ENCODE data around the gene ALDH3A2.

Gene ALDH3A2

DNA sequence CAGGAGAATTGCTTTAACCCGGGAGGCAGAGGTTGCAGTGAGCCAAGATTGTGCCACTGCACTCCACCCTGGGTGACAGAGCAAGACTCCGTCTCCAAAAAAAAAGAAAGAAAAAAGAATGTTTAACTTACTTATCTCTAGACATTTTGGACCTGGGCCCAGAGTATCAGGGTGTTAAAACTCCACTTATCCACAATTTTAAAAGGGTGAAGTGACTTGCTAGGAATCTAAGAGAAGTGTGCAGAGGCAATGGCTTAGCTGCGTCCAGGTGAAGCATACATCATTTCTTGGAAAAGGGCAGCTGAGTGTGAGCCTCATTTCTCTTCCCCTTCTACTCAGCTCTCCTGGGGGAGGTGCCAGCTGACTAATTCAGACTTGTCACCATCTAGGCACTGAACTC is 25.1 kb downstream of the ALDH3A2 start:
- H3K9ac ChIP-seq = no peak overlapping the region
- no peaks in the 10 kb centered on the region for H3K79me2 ChIP-seq (ENCODE audit: insufficient read depth, low read depth)
- no peaks in the 10 kb centered on the region for H4K20me1 ChIP-seq (ENCODE audit: insufficient read depth)
- no peak overlapping the region for H2AFZ ChIP-seq (ENCODE audit: low read depth)
- no peaks in the 10 kb centered on the region for H3K36me3 ChIP-seq (ENCODE audit: insufficient read depth)
- no peak overlapping the region for H3K4me2 ChIP-seq
- no peaks in the 10 kb centered on the region for H3K4me1 ChIP-seq (ENCODE audit: low read depth, poor library complexity, severe bottlenecking)
- H3K27me3 ChIP-seq (ENCODE audit: insufficient read depth, low read depth) = no peaks in the 10 kb centered on the region
- TF ChIP-seq, protein P1, sequence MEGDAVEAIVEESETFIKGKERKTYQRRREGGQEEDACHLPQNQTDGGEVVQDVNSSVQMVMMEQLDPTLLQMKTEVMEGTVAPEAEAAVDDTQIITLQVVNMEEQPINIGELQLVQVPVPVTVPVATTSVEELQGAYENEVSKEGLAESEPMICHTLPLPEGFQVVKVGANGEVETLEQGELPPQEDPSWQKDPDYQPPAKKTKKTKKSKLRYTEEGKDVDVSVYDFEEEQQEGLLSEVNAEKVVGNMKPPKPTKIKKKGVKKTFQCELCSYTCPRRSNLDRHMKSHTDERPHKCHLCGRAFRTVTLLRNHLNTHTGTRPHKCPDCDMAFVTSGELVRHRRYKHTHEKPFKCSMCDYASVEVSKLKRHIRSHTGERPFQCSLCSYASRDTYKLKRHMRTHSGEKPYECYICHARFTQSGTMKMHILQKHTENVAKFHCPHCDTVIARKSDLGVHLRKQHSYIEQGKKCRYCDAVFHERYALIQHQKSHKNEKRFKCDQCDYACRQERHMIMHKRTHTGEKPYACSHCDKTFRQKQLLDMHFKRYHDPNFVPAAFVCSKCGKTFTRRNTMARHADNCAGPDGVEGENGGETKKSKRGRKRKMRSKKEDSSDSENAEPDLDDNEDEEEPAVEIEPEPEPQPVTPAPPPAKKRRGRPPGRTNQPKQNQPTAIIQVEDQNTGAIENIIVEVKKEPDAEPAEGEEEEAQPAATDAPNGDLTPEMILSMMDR (conservative IDR thresholded peaks at IDR 0.05; ENCODE audit: low read depth, low read length) = no peak
- H3K4me3 ChIP-seq (IDR thresholded peaks at IDR 0.05; ENCODE audit: insufficient read depth, low read depth, low read length) = no peak overlapping the region
- H3K27ac ChIP-seq = no peak overlapping the region

DNA sequence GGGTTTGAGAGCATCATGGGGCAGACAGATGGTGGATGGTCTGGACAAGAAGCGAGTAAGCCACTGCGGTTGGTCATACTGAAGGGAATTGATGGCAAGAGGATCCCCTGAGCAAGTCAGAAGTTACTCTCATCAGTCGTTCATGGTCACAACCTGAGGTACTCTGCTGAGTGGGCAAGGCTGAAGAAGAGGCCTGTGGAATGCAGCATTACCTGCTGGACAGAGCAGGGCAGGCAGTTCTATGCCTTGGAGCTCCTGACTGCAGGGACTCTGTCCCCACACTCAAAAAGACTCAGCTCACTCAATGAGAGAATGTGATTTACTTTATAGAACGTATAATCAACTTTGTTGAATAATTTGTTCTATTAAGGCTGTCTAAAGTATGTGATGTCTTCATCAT is 28.3 kb downstream of the ALDH3A2 start:
- no peak overlapping the region for H3K27ac ChIP-seq
- H3K36me3 ChIP-seq (ENCODE audit: insufficient read depth) = no peaks in the 10 kb centered on the region
- H3K4me3 ChIP-seq (IDR thresholded peaks at IDR 0.05; ENCODE audit: insufficient read depth, low read depth, low read length) = no peak overlapping the region
- no peaks in the 10 kb centered on the region for H3K4me1 ChIP-seq (ENCODE audit: low read depth, poor library complexity, severe bottlenecking)
- H2AFZ ChIP-seq (ENCODE audit: low read depth) = no peak overlapping the region
- H3K79me2 ChIP-seq (ENCODE audit: insufficient read depth, low read depth) = no peaks in the 10 kb centered on the region
- H4K20me1 ChIP-seq (ENCODE audit: insufficient read depth) = no peaks in the 10 kb centered on the region
- TF ChIP-seq, protein P1 (conservative IDR thresholded peaks at IDR 0.05; ENCODE audit: low read depth, low read length) = no peak
- no peaks in the 10 kb centered on the region for H3K27me3 ChIP-seq (ENCODE audit: insufficient read depth, low read depth)
- H3K9ac ChIP-seq = no peak overlapping the region
- H3K4me2 ChIP-seq = no peak overlapping the region

DNA sequence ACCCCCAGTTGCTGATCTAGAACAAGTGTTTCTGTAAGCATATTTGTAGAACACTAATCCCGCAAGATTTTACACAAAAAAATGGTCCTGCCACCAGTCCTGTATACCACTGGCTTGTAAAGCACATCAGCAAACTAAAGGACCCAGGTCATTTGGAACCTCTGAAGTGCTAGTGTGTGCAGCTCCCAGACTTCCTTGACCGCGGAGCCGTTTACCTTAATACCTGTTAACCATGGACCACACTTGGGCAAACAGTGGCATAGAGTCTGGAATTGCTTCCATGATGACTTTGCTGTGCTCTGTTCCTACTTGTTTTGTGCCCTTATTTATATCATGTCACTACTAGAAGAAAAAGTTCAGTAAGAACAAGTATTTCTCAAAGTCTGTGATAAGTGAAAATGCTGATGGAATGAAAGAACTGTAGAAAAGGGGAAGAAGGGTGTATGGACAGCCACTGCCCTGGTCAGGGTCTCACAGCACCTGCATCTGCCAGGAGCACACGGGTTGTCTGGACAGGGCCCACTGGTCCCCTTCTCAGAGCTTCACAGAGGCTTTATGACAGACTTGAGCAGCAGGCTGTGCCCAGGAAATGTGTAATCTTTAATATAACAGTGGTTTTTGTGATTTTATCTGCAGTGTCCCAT is 29.3 kb downstream of the ALDH3A2 start:
- H3K4me3 ChIP-seq (IDR thresholded peaks at IDR 0.05; ENCODE audit: insufficient read depth, low read depth, low read length) = no peak overlapping the region
- H3K4me1 ChIP-seq (ENCODE audit: low read depth, poor library complexity, severe bottlenecking) = no peaks in the 10 kb centered on the region
- H2AFZ ChIP-seq (ENCODE audit: low read depth) = no peak overlapping the region
- no peaks in the 10 kb centered on the region for H3K27me3 ChIP-seq (ENCODE audit: insufficient read depth, low read depth)
- no peak overlapping the region for H3K4me2 ChIP-seq
- H3K36me3 ChIP-seq (ENCODE audit: insufficient read depth) = no peaks in the 10 kb centered on the region
- H3K27ac ChIP-seq = no peak overlapping the region
- TF ChIP-seq, protein P1 (conservative IDR thresholded peaks at IDR 0.05; ENCODE audit: low read depth, low read length) = no peak
- H3K9ac ChIP-seq = no peak overlapping the region
- no peaks in the 10 kb centered on the region for H4K20me1 ChIP-seq (ENCODE audit: insufficient read depth)
- H3K79me2 ChIP-seq (ENCODE audit: insufficient read depth, low read depth) = no peaks in the 10 kb centered on the region

DNA sequence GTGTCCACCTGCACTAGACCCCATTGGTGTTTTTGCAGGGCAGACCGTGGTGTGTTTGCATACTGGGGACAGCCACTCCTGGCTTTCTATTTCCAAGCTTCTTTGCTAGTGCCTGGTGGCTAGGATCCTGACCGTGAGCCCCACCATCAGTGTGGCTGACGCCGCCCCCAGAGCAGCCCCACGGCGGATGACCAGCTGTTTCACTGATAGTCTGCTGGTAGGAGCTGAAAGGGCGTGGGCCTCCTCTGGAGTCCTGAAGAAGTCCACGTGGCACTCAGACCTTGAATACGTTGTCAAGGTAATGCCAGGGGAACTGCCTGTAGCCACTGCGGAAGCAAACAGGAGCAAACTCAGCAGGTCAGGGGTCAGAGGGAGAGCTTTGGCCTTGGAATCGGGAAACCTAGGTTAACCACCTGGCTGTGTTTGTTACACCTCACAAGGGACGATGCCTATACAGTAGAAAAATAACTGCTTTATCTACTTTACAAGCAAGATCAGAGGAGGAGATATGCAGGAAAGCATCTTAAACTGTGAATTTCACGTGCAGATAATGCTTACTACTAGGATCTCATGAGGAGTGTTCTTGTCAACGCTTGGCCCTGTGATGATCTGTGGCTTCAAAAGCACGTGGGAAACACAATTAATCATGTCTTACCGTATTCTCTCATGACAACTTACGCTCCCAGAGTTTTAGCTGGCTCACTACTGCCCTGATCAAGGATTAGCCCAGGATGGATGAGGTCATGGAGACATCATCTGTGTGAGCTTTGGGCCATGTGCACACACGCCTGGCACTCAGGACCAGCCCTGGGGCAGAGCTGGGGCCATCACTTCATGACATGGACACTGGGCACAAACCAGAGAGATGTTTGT is 30.3 kb downstream of the ALDH3A2 start:
- no peak overlapping the region for H3K27ac ChIP-seq
- TF ChIP-seq, protein P1 (conservative IDR thresholded peaks at IDR 0.05; ENCODE audit: low read depth, low read length) = no peak
- no peaks in the 10 kb centered on the region for H4K20me1 ChIP-seq (ENCODE audit: insufficient read depth)
- no peak overlapping the region for H2AFZ ChIP-seq (ENCODE audit: low read depth)
- no peaks in the 10 kb centered on the region for H3K79me2 ChIP-seq (ENCODE audit: insufficient read depth, low read depth)
- H3K4me2 ChIP-seq = no peak overlapping the region
- H3K9ac ChIP-seq = no peak overlapping the region
- no peaks in the 10 kb centered on the region for H3K27me3 ChIP-seq (ENCODE audit: insufficient read depth, low read depth)
- no peaks in the 10 kb centered on the region for H3K36me3 ChIP-seq (ENCODE audit: insufficient read depth)
- H3K4me1 ChIP-seq (ENCODE audit: low read depth, poor library complexity, severe bottlenecking) = no peaks in the 10 kb centered on the region
- no peak overlapping the region for H3K4me3 ChIP-seq (IDR thresholded peaks at IDR 0.05; ENCODE audit: insufficient read depth, low read depth, low read length)

Data from KMS-11 (cell line).